ENCODE data around the gene CYSLTR2.

GRCh38 chr13:48629277-48629676 is 24.5 kb upstream of the CYSLTR2 start:
- TF ChIP-seq POLR2A (IDR thresholded peaks at IDR 0.05) (no peak), POLR2AphosphoS5 (IDR thresholded peaks at IDR 0.05) (no peak)
- TF ChIP-seq, protein P1, sequence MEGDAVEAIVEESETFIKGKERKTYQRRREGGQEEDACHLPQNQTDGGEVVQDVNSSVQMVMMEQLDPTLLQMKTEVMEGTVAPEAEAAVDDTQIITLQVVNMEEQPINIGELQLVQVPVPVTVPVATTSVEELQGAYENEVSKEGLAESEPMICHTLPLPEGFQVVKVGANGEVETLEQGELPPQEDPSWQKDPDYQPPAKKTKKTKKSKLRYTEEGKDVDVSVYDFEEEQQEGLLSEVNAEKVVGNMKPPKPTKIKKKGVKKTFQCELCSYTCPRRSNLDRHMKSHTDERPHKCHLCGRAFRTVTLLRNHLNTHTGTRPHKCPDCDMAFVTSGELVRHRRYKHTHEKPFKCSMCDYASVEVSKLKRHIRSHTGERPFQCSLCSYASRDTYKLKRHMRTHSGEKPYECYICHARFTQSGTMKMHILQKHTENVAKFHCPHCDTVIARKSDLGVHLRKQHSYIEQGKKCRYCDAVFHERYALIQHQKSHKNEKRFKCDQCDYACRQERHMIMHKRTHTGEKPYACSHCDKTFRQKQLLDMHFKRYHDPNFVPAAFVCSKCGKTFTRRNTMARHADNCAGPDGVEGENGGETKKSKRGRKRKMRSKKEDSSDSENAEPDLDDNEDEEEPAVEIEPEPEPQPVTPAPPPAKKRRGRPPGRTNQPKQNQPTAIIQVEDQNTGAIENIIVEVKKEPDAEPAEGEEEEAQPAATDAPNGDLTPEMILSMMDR (IDR thresholded peaks at IDR 0.05) = no peak

All from upper lobe of left lung (tissue), 4 donors.